HG03159 (cell line): Measurements from ENCODE around the gene DPP3.

Experiments used
- ATAC-seq: cut with Tn5 transposase; IDR thresholded peaks from one replicate; pipeline ENCODE4 v1.9.1; 2021; ENCODE audit warnings: mild to moderate bottlenecking, moderate library complexity; ENCODE audit not compliant: unreplicated experiment

The DPP3 gene

GRCh38 chr11:66478729-66479393, 1.4 kb upstream of the DPP3 start:
- no peak for ATAC-seq

GRCh38 chr11:66479394-66480116, 679 bp upstream of the DPP3 start:
- ATAC-seq = peak; percentile 23

GRCh38 chr11:66484806-66485380, 4.7 kb downstream of the DPP3 start:
- no peak for ATAC-seq

GRCh38 chr11:66488957-66489356, 8.7 kb downstream of the DPP3 start:
- ATAC-seq = no peak

GRCh38 chr11:66489636-66490035, 9.4 kb downstream of the DPP3 start:
- ATAC-seq = no peak

- ATAC-seq = no peak
These were observed 11.2 kb downstream of the DPP3 start for GRCh38 chr11:66491315-66491935.

- no peak for ATAC-seq
These were observed 12.1 kb downstream of the DPP3 start for GRCh38 chr11:66492161-66492865.

- no peak for ATAC-seq
These were observed 12.9 kb downstream of the DPP3 start for GRCh38 chr11:66493130-66493529.

GRCh38 chr11:66494458-66494857, 14.2 kb downstream of the DPP3 start:
- no peak for ATAC-seq

GRCh38 chr11:66494935-66495334, 14.7 kb downstream of the DPP3 start:
- ATAC-seq = no peak

GRCh38 chr11:66495401-66495854, 15.2 kb downstream of the DPP3 start:
- no peak for ATAC-seq

- ATAC-seq = no peak
These were observed 17.0 kb downstream of the DPP3 start for GRCh38 chr11:66497206-66497605.

- no peak for ATAC-seq
These were observed 18.3 kb downstream of the DPP3 start for GRCh38 chr11:66498506-66498905.

- no peak for ATAC-seq
These were observed 25.1 kb downstream of the DPP3 start for GRCh38 chr11:66505276-66505816.

GRCh38 chr11:66509131-66509561, 28.9 kb downstream of the DPP3 start:
- no peak for ATAC-seq

GRCh38 chr11:66510271-66510989, 30.2 kb downstream of the DPP3 start, which contains the start of gene BBS1:
Gene BBS1, plus strand, starts transcription at chr11:66510635. Its CDS starts 25 bp downstream, at chr11:66510660.
- ATAC-seq = peak; percentile 77

GRCh38 chr11:66510990-66511339, 30.7 kb downstream of the DPP3 start:
- ATAC-seq = peak; percentile 13

GRCh38 chr11:66523611-66524010, 43.4 kb downstream of the DPP3 start:
- no peak for ATAC-seq

GRCh38 chr11:66524304-66525040, 44.2 kb downstream of the DPP3 start:
- ATAC-seq = no peak
